Measurements from ENCODE around the gene GLTP.

The GLTP gene

GRCh38 chr12:109835827-109836226, 44.5 kb downstream of the GLTP start:
- Histone ChIP-seq H3K27me3 (ENCODE audit: insufficient read depth, low read length) (peaks cover 4% of the 10 kb centered on the region; the same call in 1 of the 2 replicates), H3K4me3 (ENCODE audit: low read length) (no peak overlapping the region), H3K9me3 (ENCODE audit: insufficient read depth, low read depth, low read length) (no peaks in the 10 kb centered on the region), H3K9ac (ENCODE audit: low read depth, low read length) (no peak overlapping the region), H3K36me3 (ENCODE audit: insufficient read depth, low read depth, low read length) (no peaks in the 10 kb centered on the region), H3K27ac (ENCODE audit: low read length) (no peak overlapping the region), H3K4me1 (ENCODE audit: insufficient read depth, low read length) (0 out of 2 replicates have a peak, but pooled peaks cover 2% of the 10 kb centered on the region)

- Histone ChIP-seq H3K36me3 (ENCODE audit: insufficient read depth, low read depth, low read length) (no peaks in the 10 kb centered on the region), H3K9ac (ENCODE audit: low read depth, low read length) (no peak within 1 kb of the TSS), H3K27ac (ENCODE audit: low read length) (no peak within 1 kb of the TSS), H3K9me3 (ENCODE audit: insufficient read depth, low read depth, low read length) (no peaks in the 10 kb centered on the region), H3K4me1 (ENCODE audit: insufficient read depth, low read length) (no peaks in the 10 kb centered on the region), H3K27me3 (ENCODE audit: insufficient read depth, low read length) (peaks cover 4% of the 10 kb centered on the region; the same call in 1 of the 2 replicates), H3K4me3 (ENCODE audit: low read length) (peak within 1 kb of the TSS; percentile 58)
Observed at GRCh38 chr12:109833307-109834189, 46.8 kb downstream of the GLTP start, which contains the start of gene TRPV4. TSS of gene TRPV4 (minus strand) at chr12:109833398. CDS start at chr12:109814796, 18,602 bp downstream.

GRCh38 chr12:109832541-109833306, 47.6 kb downstream of the GLTP start:
- H3K27ac ChIP-seq (ENCODE audit: low read length): no peak overlapping the region

GRCh38 chr12:109831929-109832328, 48.4 kb downstream of the GLTP start:
- H3K27me3 ChIP-seq (ENCODE audit: insufficient read depth, low read length): peaks cover 4% of the 10 kb centered on the region; the same call in 1 of the 2 replicates
- no peak overlapping the region for H3K9ac ChIP-seq (ENCODE audit: low read depth, low read length)
- H3K27ac ChIP-seq (ENCODE audit: low read length): no peak overlapping the region
- H3K36me3 ChIP-seq (ENCODE audit: insufficient read depth, low read depth, low read length): no peaks in the 10 kb centered on the region
- H3K9me3 ChIP-seq (ENCODE audit: insufficient read depth, low read depth, low read length): no peaks in the 10 kb centered on the region
- no peak overlapping the region for H3K4me3 ChIP-seq (ENCODE audit: low read length)
- no peaks in the 10 kb centered on the region for H3K4me1 ChIP-seq (ENCODE audit: insufficient read depth, low read length)

More at GRCh38 chr12:109832541-109833306, 47.6 kb downstream of the GLTP start:
- Histone ChIP-seq H3K36me3 (ENCODE audit: insufficient read depth, low read depth, low read length) (no peaks in the 10 kb centered on the region), H3K27me3 (ENCODE audit: insufficient read depth, low read length) (peaks cover 4% of the 10 kb centered on the region; the same call in 1 of the 2 replicates), H3K9ac (ENCODE audit: low read depth, low read length) (no peak overlapping the region), H3K9me3 (ENCODE audit: insufficient read depth, low read depth, low read length) (no peaks in the 10 kb centered on the region), H3K4me3 (ENCODE audit: low read length) (peak overlapping the region; percentile 58), H3K4me1 (ENCODE audit: insufficient read depth, low read length) (no peaks in the 10 kb centered on the region)

GRCh38 chr12:109831365-109831764, 49.0 kb downstream of the GLTP start:
- Histone ChIP-seq H3K4me1 (ENCODE audit: insufficient read depth, low read length) (no peaks in the 10 kb centered on the region), H3K27ac (ENCODE audit: low read length) (no peak overlapping the region), H3K27me3 (ENCODE audit: insufficient read depth, low read length) (peaks cover 4% of the 10 kb centered on the region; the same call in 1 of the 2 replicates), H3K9ac (ENCODE audit: low read depth, low read length) (no peak overlapping the region), H3K4me3 (ENCODE audit: low read length) (no peak overlapping the region), H3K36me3 (ENCODE audit: insufficient read depth, low read depth, low read length) (no peaks in the 10 kb centered on the region; the same call in 1 of the 2 replicates), H3K9me3 (ENCODE audit: insufficient read depth, low read depth, low read length) (no peaks in the 10 kb centered on the region)

- no peaks in the 10 kb centered on the region; the same call in 1 of the 2 replicates for H3K36me3 ChIP-seq (ENCODE audit: insufficient read depth, low read depth, low read length)
- H3K27ac ChIP-seq (ENCODE audit: low read length): no peak overlapping the region
- no peak overlapping the region for H3K4me3 ChIP-seq (ENCODE audit: low read length)
- H3K9me3 ChIP-seq (ENCODE audit: insufficient read depth, low read depth, low read length): no peaks in the 10 kb centered on the region
- no peak overlapping the region for H3K9ac ChIP-seq (ENCODE audit: low read depth, low read length)
- peaks cover 4% of the 10 kb centered on the region; the same call in 1 of the 2 replicates for H3K27me3 ChIP-seq (ENCODE audit: insufficient read depth, low read length)
- no peaks in the 10 kb centered on the region for H3K4me1 ChIP-seq (ENCODE audit: insufficient read depth, low read length)
Observed at GRCh38 chr12:109830718-109831117, 49.6 kb downstream of the GLTP start.

- Histone ChIP-seq H3K9ac (ENCODE audit: low read depth, low read length) (no peak overlapping the region), H3K4me3 (ENCODE audit: low read length) (no peak overlapping the region), H3K27ac (ENCODE audit: low read length) (no peak overlapping the region), H3K36me3 (ENCODE audit: insufficient read depth, low read depth, low read length) (no peaks in the 10 kb centered on the region; the same call in 1 of the 2 replicates), H3K9me3 (ENCODE audit: insufficient read depth, low read depth, low read length) (no peaks in the 10 kb centered on the region), H3K4me1 (ENCODE audit: insufficient read depth, low read length) (no peaks in the 10 kb centered on the region), H3K27me3 (ENCODE audit: insufficient read depth, low read length) (peaks cover 4% of the 10 kb centered on the region; the same call in 1 of the 2 replicates)
Observed at GRCh38 chr12:109830267-109830666, 50.1 kb downstream of the GLTP start.

- no peak overlapping the region for H3K27ac ChIP-seq (ENCODE audit: low read length)
- peaks cover 4% of the 10 kb centered on the region; the same call in 1 of the 2 replicates for H3K27me3 ChIP-seq (ENCODE audit: insufficient read depth, low read length)
- no peaks in the 10 kb centered on the region for H3K9me3 ChIP-seq (ENCODE audit: insufficient read depth, low read depth, low read length)
- H3K4me1 ChIP-seq (ENCODE audit: insufficient read depth, low read length): no peaks in the 10 kb centered on the region
- no peaks in the 10 kb centered on the region; the same call in 1 of the 2 replicates for H3K36me3 ChIP-seq (ENCODE audit: insufficient read depth, low read depth, low read length)
- H3K4me3 ChIP-seq (ENCODE audit: low read length): no peak overlapping the region
- no peak overlapping the region for H3K9ac ChIP-seq (ENCODE audit: low read depth, low read length)
Observed at GRCh38 chr12:109829667-109830066, 50.7 kb downstream of the GLTP start.

- Histone ChIP-seq H3K36me3 (ENCODE audit: insufficient read depth, low read depth, low read length) (no peaks in the 10 kb centered on the region; the same call in 1 of the 2 replicates), H3K4me1 (ENCODE audit: insufficient read depth, low read length) (no peaks in the 10 kb centered on the region), H3K27ac (ENCODE audit: low read length) (no peak overlapping the region), H3K9ac (ENCODE audit: low read depth, low read length) (no peak overlapping the region), H3K27me3 (ENCODE audit: insufficient read depth, low read length) (peaks cover 4% of the 10 kb centered on the region; the same call in 1 of the 2 replicates), H3K4me3 (ENCODE audit: low read length) (no peak overlapping the region), H3K9me3 (ENCODE audit: insufficient read depth, low read depth, low read length) (no peaks in the 10 kb centered on the region)
Observed at GRCh38 chr12:109828754-109829511, 51.4 kb downstream of the GLTP start.

- no peaks in the 10 kb centered on the region for H3K4me1 ChIP-seq (ENCODE audit: insufficient read depth, low read length)
- H3K4me3 ChIP-seq (ENCODE audit: low read length): no peak overlapping the region
- H3K9ac ChIP-seq (ENCODE audit: low read depth, low read length): no peak overlapping the region
- H3K36me3 ChIP-seq (ENCODE audit: insufficient read depth, low read depth, low read length): no peaks in the 10 kb centered on the region; the same call in 1 of the 2 replicates
- H3K9me3 ChIP-seq (ENCODE audit: insufficient read depth, low read depth, low read length): no peaks in the 10 kb centered on the region
- peaks cover 2% of the 10 kb centered on the region; the same call in 1 of the 2 replicates for H3K27me3 ChIP-seq (ENCODE audit: insufficient read depth, low read length)
- no peak overlapping the region for H3K27ac ChIP-seq (ENCODE audit: low read length)
Observed at GRCh38 chr12:109827566-109828550, 52.5 kb downstream of the GLTP start.

Data from iPS-20b (cell line).